H9 (cell line): ENCODE data around the gene C1orf146. TPM values are rescaled to one million over a fixed set of nuclear protein-coding genes. Genes with fewer than 3 reads are reported as not detected.

ENCODE experiments used
- DNase-seq: peaks from one replicate; pipeline ENCODE4 v3.0.0-alpha.2; 2017
- H2AFZ ChIP-seq: one replicate; pipeline ENCODE4 v1.6.1; 2013; ENCODE audit warnings: mild to moderate bottlenecking, low read length, control low read depth, moderate library complexity
- H2AK5ac ChIP-seq: 2 replicates; pipeline ENCODE4 v1.6.1; 2013; ENCODE audit warnings: low read length, control low read depth, mixed read lengths; ENCODE audit not compliant: insufficient read length
- H2BK120ac ChIP-seq: one replicate; pipeline ENCODE4 v1.6.1; 2013; ENCODE audit warnings: low read depth, mild to moderate bottlenecking, low read length, control low read depth, inconsistent platforms; ENCODE audit not compliant: poor library complexity, severe bottlenecking
- H2BK12ac ChIP-seq: 2 replicates; pipeline ENCODE4 v1.6.1; 2013; ENCODE audit warnings: low read length, control low read depth, mixed read lengths, low read depth; ENCODE audit not compliant: insufficient read length
- H2BK15ac ChIP-seq: 2 replicates; pipeline ENCODE4 v1.6.1; 2013; ENCODE audit warnings: low read depth, low read length, control low read depth
- H2BK20ac ChIP-seq: one replicate; pipeline ENCODE4 v1.6.1; 2013; ENCODE audit warnings: low read depth, mild to moderate bottlenecking, low read length, control low read depth, inconsistent platforms; ENCODE audit not compliant: poor library complexity, severe bottlenecking
- H2BK5ac ChIP-seq: 2 replicates; pipeline ENCODE4 v1.6.1; 2013; ENCODE audit warnings: low read length, control low read depth, mixed read lengths; ENCODE audit not compliant: insufficient read length
- H3K14ac ChIP-seq: 2 replicates; pipeline ENCODE4 v1.6.1; 2013; ENCODE audit warnings: low read length, control low read depth; ENCODE audit not compliant: insufficient read depth
- H3K18ac ChIP-seq: 2 replicates; pipeline ENCODE4 v1.6.1; 2013; ENCODE audit warnings: low read depth, mild to moderate bottlenecking, mixed read lengths, low read length, control low read depth; ENCODE audit not compliant: insufficient read length
- H3K23ac ChIP-seq: 2 replicates; pipeline ENCODE4 v1.6.1; 2013; ENCODE audit warnings: low read length, control low read depth, mixed read lengths, low read depth; ENCODE audit not compliant: insufficient read length
- H3K23me2 ChIP-seq: 2 replicates; pipeline ENCODE4 v1.6.1; 2013; ENCODE audit warnings: low read depth, mild to moderate bottlenecking, mixed read lengths, low read length, control low read depth; ENCODE audit not compliant: insufficient read length, poor library complexity, severe bottlenecking
- H3K27ac ChIP-seq: 2 replicates; pipeline ENCODE4 v1.5.1; 2013; ENCODE audit warnings: low read length, control low read depth, mixed read lengths, low read depth; ENCODE audit not compliant: insufficient read length
- H3K27me3 ChIP-seq: 2 replicates; pipeline ENCODE4 v1.6.1; 2013; ENCODE audit warnings: low read length, control low read depth, inconsistent platforms; ENCODE audit not compliant: insufficient read depth
- H3K4ac ChIP-seq: 2 replicates; pipeline ENCODE4 v1.6.1; 2013; ENCODE audit warnings: low read depth, mild to moderate bottlenecking, control low read depth, inconsistent platforms, low read length, moderate library complexity
- H3K4me1 ChIP-seq: 2 replicates; pipeline ENCODE4 v1.6.1; 2013; ENCODE audit warnings: low read length, control low read depth, inconsistent platforms; ENCODE audit not compliant: insufficient read depth
- H3K4me2 ChIP-seq: 2 replicates; pipeline ENCODE4 v1.6.1; 2013; ENCODE audit warnings: low read length, control low read depth, mixed read lengths; ENCODE audit not compliant: insufficient read length, insufficient read depth
- H3K56ac ChIP-seq: 2 replicates; pipeline ENCODE4 v1.6.1; 2013; ENCODE audit warnings: low read depth, mild to moderate bottlenecking, mixed read lengths, low read length, control low read depth; ENCODE audit not compliant: insufficient read length
- H3K79me1 ChIP-seq: 2 replicates; pipeline ENCODE4 v1.6.1; 2013; ENCODE audit warnings: low read depth, mild to moderate bottlenecking, moderate library complexity, low read length, control low read depth, inconsistent platforms; ENCODE audit not compliant: insufficient read depth, poor library complexity, severe bottlenecking
- H3K79me2 ChIP-seq: 2 replicates; pipeline ENCODE4 v1.6.1; 2013; ENCODE audit warnings: low read length, control low read depth, inconsistent platforms; ENCODE audit not compliant: insufficient read depth
- H3K9ac ChIP-seq: 2 replicates; pipeline ENCODE4 v1.6.1; 2013; ENCODE audit warnings: low read length, control low read depth, mixed read lengths; ENCODE audit not compliant: insufficient read length; ENCODE audit errors: extremely low read depth
- H3K9me3 ChIP-seq: one replicate; pipeline ENCODE4 v1.6.1; 2013; ENCODE audit warnings: low read depth, low read length, inconsistent platforms; ENCODE audit not compliant: control insufficient read depth
- H3T11ph ChIP-seq: one replicate; pipeline ENCODE4 v1.6.1; 2013; ENCODE audit warnings: mild to moderate bottlenecking, low read length, control low read depth, inconsistent platforms
- H4K20me1 ChIP-seq: one replicate; pipeline ENCODE4 v1.6.1; 2013; ENCODE audit not compliant: control insufficient read depth, insufficient read length, insufficient read depth
- H4K5ac ChIP-seq: 2 replicates; pipeline ENCODE4 v1.6.1; 2013; ENCODE audit warnings: low read depth, mild to moderate bottlenecking, mixed read lengths, low read length, control low read depth; ENCODE audit not compliant: insufficient read length
- H4K8ac ChIP-seq: replicated peaks from 2 replicates; pipeline ENCODE4 v1.6.1; 2013; ENCODE audit warnings: low read length, control low read depth, mixed read lengths, low read depth; ENCODE audit not compliant: insufficient read length
- H4K91ac ChIP-seq: 2 replicates; pipeline ENCODE4 v1.6.1; 2013; ENCODE audit warnings: low read depth, mild to moderate bottlenecking, moderate library complexity, mixed read lengths, low read length, control low read depth; ENCODE audit not compliant: insufficient read length
- H3K27ac Mint-ChIP-seq, 3 experiments: 2 replicates in 2 of 3; 3 replicates in 1 of 3; pipeline ENCODE4 v1.8.0; 2020 to 2021; ENCODE audit warnings: mixed read lengths in 3 of 3, mild to moderate bottlenecking in 1 of 3, moderate library complexity in 1 of 3
- H3K27me3 Mint-ChIP-seq: 2 replicates; pipeline ENCODE4 v1.8.0; 2021; ENCODE audit warnings: low read depth, mild to moderate bottlenecking, moderate library complexity, mixed read lengths
- H3K36me3 Mint-ChIP-seq, 3 experiments: 2 replicates in 2 of 3; 3 replicates in 1 of 3; pipeline ENCODE4 v1.8.0; 2020 to 2021; ENCODE audit warnings: low read depth in 3 of 3, mixed read lengths in 3 of 3; ENCODE audit not compliant: insufficient read depth in 1 of 3
- H3K4me1 Mint-ChIP-seq, 2 experiments: 2 replicates each; pipeline ENCODE4 v1.8.0; 2020; ENCODE audit warnings: mixed read lengths in 2 of 2
- H3K4me3 Mint-ChIP-seq, 2 experiments: 2 replicates in 1 of 2; 3 replicates in 1 of 2; pipeline ENCODE4 v1.8.0; 2020 to 2021; ENCODE audit warnings: mild to moderate bottlenecking in 2 of 2, mixed read lengths in 2 of 2, moderate library complexity in 1 of 2
- H3K9me3 Mint-ChIP-seq, 2 experiments: 2 replicates in 1 of 2; 3 replicates in 1 of 2; pipeline ENCODE4 v1.8.0; 2020; ENCODE audit warnings: mild to moderate bottlenecking in 2 of 2, mixed read lengths in 2 of 2, moderate library complexity in 1 of 2
- WGBS: extraction: QIAGEN DNeasy Blood & Tissue Kit; methylation state at CpG from one replicate; pipeline ENCODE4 v1.1.7; 2013; ENCODE audit warnings: missing lambda C conversion rate, low lambda C conversion rate, mixed read lengths; ENCODE audit not compliant: insufficient read length; ENCODE audit errors: extremely low coverage; 5-methylcytosine and 5-hydroxymethylcytosine counted together
- total RNA-seq: library from RNA; stranded (reverse); gene quantifications from 2 replicates; pipeline ENCODE4 v1.2.1, GENCODE V29; 2021
- TF ChIP-seq, protein P1 (sequence below): fragments of 200-600 bp; sonication (generic); conservative IDR thresholded peaks from 3 replicates; pipeline ENCODE4 v1.8.0; 2021; ENCODE audit warnings: antibody characterized with exemption, mild to moderate bottlenecking

The C1orf146 gene
- total RNA-seq, 1 experiment from 2014 or later, result not detected

DNA sequence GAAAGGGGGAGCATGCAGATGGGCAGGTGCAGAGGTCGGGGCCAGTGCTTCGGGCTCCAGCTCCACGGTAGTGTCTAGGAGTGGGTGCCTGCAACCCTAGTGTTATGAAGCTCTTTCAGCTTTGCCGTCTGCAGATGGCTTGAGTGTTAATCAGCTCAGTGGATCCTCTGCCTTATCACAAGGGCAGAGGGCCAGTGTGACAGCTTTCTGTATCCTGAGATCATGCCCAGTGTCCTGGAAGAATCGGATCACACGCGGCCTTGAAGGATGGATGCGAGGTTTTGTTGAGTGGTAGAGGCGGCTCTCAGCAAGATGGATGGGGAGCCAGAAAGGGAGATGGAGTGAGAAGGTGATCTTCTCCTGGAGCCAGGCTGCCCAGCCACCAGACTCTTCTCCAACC lies 25.5 kb upstream of the C1orf146 start:
- H4K91ac ChIP-seq, result no peak overlapping the region
- Mint-ChIP-seq H3K27me3 (no peaks in the 10 kb centered on the region), H3K36me3 (no peaks in the 10 kb centered on the region), H3K4me3 (no peak overlapping the region), H3K4me1 (peaks cover 14% of the 10 kb centered on the region in 2 experiments), H3K27ac (no peak overlapping the region), H3K9me3 (no peaks in the 10 kb centered on the region)
- H2BK15ac ChIP-seq, result no peak overlapping the region
- no CpG with 5 or more reads among the region's 9 CpGs for WGBS
- no peak overlapping the region for H3K4ac ChIP-seq
- H4K20me1 ChIP-seq, result no peaks in the 10 kb centered on the region
- H4K8ac ChIP-seq, result no peak overlapping the region
- no peak overlapping the region for H3K18ac ChIP-seq
- no peaks in the 10 kb centered on the region for H3K27me3 ChIP-seq
- no peak overlapping the region for H3K4me2 ChIP-seq
- H3K79me1 ChIP-seq, result no peaks in the 10 kb centered on the region
- no peaks in the 10 kb centered on the region for H3K79me2 ChIP-seq
- no peaks in the 10 kb centered on the region for H3K23me2 ChIP-seq
- H2BK5ac ChIP-seq, result no peak overlapping the region
- H3K4me1 ChIP-seq, result peaks cover 6% of the 10 kb centered on the region
- H3K56ac ChIP-seq, result no peak overlapping the region
- H3K9ac ChIP-seq, result no peak overlapping the region
- no peak overlapping the region for H2BK120ac ChIP-seq
- no peak overlapping the region for H2AK5ac ChIP-seq
- H4K5ac ChIP-seq, result no peak overlapping the region
- H2AFZ ChIP-seq, result no peak overlapping the region
- DNase-seq, result no peak
- H2BK20ac ChIP-seq, result no peak overlapping the region
- no peak overlapping the region for H3K23ac ChIP-seq
- no peak overlapping the region for H2BK12ac ChIP-seq
- H3T11ph ChIP-seq, result no peak overlapping the region
- no peak overlapping the region for H3K14ac ChIP-seq
- H3K27ac ChIP-seq, result no peak overlapping the region
- H3K9me3 ChIP-seq, result no peaks in the 10 kb centered on the region
- TF ChIP-seq, protein P1, sequence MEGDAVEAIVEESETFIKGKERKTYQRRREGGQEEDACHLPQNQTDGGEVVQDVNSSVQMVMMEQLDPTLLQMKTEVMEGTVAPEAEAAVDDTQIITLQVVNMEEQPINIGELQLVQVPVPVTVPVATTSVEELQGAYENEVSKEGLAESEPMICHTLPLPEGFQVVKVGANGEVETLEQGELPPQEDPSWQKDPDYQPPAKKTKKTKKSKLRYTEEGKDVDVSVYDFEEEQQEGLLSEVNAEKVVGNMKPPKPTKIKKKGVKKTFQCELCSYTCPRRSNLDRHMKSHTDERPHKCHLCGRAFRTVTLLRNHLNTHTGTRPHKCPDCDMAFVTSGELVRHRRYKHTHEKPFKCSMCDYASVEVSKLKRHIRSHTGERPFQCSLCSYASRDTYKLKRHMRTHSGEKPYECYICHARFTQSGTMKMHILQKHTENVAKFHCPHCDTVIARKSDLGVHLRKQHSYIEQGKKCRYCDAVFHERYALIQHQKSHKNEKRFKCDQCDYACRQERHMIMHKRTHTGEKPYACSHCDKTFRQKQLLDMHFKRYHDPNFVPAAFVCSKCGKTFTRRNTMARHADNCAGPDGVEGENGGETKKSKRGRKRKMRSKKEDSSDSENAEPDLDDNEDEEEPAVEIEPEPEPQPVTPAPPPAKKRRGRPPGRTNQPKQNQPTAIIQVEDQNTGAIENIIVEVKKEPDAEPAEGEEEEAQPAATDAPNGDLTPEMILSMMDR, result no peak
